NCI-H128 (cell line): Measurements from ENCODE around the gene PANK1.

Experiments
- DNase-seq: peaks from one replicate; lab custom pipeline; 2025; ENCODE audit not compliant: unreplicated experiment; lab: John Stamatoyannopoulos, UW

PANK1 gene

DNA sequence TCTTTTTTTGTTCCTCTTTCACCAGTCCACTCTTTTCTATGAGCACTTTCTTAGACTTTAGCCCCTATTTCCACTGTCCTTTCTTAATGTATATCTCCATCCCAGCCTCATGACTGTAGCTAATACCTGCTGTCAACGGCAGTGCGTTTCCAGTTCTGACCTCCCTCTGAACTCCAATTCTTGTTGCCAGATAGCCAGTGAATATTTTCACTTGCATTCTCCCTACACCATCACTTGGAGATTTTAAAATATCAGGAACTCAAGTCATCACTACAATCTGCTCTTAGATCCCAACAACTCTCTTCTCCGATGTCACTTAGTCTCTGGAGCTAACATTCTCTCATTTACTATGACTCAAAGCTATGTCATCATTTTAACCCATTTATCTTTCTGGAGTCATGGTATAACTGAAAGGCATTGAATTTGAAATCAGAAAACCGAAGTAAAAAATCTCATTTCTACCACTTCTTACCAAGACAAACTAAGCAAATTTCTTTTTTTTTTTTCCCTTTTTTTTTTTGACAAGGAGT, 104.6 kb downstream of the PANK1 start:
- no peak for DNase-seq

DNA sequence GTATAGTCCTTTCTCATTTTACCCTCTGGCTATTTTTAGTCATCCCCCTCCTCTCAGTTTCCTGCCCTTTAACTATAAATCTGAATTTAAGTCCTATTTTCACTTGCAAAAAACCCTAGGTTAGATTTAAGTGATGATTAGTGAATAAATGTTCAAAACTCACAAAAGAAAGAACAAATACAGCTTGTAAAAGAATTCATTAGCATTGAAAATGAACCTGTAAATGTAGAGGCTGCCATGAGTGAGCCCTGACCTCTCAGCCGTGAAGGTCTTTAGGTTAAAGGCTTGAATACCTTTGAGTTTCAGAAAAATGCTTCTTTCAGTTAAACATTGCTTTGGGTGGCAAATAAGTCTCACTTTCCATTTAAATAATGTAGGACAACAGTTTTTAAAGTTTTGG, 107.7 kb downstream of the PANK1 start:
- no peak for DNase-seq

DNA sequence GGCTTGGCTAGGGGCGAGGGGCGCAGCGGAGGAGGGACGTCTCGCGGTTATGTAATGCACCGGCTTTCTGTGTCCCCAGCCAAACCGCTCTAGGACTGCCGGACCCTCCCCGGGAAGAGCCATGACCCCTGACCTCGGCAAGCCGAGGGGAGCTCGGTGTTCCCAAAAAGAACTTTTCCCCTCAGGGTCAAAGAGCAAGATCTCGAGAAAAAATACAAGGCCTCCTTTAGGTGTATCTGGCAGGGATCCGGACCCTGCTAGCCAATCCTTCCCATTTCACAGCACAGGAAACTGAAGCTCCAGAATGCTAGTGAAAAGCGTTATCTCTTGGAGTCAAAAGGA, 109.1 kb downstream of the PANK1 start:
- DNase-seq, result no peak

GRCh38 chr10:89535171-89536012, 109.7 kb downstream of the PANK1 start, which contains the start of gene SLC16A12:
SLC16A12 (minus strand) TSS chr10:89535594; CDS start chr10:89462578, 73,016 bp downstream.
- DNase-seq, result no peak

DNA sequence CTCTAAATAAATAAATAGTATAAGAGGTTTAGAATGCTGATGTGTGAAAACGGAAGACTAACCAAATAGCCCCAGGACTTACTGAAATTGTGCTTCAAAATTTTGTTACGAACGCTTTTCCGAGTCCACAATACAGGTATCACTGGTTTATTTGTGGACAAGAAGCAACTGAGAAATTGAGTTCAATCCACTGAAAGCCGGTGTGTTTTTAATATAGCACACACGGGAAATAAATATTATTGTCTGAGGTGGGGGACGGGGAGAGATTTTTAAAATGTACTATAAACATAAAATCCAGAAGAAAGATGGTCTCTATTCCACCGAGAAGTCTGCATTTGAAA, 110.2 kb downstream of the PANK1 start:
- no peak for DNase-seq
